ENCODE data around the gene CPZ.

Gene CPZ

DNA sequence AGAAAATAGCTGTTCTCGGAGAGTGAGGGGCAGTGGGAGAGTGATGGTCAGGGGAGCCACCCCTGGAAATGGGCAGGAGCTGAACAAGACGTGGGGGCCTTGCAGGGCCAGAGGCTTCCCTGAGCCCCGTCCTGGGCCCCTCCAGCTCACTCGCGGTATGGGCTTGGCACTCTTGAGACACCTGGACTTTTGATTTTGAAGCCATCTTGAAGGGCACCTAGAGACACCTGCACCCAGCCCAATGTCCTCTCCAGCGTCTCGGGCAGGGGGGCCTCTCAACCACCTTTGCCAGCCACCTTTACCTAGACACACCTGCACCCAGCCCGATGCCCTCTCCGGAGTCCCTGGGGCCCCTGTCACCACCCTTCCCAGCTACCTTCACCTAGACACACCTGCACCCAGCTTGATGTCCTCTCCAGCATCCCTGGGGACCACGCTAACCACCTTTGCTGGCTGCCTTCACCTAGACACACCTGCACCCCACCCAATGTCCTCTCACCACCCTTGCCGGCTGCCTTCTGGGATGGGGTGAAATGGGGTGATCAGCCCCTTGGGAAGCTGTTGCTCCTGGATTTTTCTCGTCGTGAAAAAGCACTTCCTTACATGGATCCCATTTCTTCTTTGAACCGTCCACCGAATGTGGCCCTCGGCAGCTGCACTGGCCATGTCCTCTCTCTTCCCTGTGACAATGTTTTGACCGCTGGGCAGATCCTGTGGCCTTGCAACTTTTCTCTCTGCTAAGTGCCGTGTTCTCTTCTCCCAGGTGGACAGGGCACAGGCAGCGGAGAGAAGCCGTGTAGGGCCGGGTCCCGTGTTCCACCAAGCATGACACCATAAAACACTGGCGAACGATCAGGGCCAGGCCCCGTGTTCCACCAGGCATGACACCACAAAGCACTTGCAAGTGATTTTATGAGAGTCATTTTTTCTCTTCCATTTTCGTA lies 47.5 kb downstream of the CPZ start:
- no peak for DNase-seq (ENCODE audit: low spot score)

DNA sequence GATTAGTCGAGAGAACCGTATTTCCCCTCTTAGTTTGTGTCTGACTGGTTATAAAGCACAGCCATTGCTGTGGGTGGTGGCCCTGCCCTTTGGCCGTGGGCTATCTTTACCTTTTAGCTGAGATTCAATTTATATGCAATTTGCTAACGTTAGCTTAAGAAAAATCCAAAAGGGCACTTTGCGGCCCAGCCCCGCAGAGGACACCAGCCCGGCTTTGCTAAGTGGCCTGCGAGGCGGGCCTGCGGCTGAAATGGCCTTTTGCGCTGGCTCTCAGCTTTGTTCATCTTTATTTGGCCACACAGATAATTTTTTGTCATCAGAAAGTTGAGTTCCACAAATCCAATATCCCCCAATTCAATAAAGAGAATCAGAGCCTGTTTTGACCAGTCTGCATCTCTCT lies 48.3 kb downstream of the CPZ start:
- no peak for DNase-seq (ENCODE audit: low spot score)

DNA sequence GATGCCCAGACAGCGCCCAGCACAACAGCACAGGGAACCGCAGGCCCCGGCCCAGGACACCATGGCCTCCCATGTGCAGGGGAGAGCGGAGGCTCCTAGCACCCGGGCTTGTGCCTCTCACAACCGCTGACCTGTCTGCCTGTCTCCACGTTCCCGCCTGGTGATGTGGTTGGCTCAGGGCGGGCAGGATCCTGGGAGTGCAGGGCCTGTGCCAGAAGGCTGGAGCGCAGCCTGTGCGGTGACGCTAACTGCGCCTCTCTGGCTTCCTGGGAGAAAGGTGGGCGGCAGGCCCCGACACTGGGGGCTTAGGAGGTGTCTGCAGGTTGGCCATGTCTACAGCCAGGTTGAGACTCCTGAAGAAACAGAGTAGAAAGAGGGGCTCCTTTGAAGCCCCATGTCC lies 48.7 kb downstream of the CPZ start:
- no peak for DNase-seq (ENCODE audit: low spot score)

DNA sequence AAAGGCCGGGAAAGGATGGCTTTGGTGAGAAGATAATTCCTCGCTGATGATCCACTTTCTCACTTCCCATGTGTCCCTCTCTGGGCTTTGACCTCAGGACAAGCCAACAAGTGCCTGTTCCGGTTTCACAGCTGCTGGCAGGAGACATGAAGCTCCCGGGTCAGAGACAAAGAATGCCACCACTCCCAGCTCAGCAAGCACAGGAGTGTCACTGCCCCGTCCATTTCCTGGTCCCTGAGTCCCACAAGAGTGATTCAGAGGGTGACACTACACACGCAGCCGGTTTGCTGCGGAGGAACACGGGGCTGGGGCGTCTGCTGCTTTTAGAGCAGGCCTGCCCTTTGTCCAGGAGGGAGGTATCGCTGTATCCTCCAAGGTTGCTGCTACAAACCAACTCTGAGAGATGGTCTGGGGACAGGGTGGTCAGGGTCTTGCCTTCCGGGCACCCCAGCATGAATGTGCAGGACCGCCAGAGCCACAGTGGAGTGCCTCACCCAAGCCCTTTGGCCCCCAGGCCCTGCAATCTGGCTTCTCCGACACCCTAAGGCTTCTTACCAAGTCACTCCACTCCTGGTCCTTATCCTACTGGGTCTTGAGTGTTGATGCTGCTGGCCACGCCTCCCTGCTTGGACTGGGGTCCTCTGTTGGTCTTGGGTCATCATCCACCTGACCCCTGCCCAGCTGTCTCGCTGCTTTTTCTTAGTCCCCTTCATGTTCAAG lies 49.5 kb downstream of the CPZ start:
- no peak for DNase-seq (ENCODE audit: low spot score)

DNA sequence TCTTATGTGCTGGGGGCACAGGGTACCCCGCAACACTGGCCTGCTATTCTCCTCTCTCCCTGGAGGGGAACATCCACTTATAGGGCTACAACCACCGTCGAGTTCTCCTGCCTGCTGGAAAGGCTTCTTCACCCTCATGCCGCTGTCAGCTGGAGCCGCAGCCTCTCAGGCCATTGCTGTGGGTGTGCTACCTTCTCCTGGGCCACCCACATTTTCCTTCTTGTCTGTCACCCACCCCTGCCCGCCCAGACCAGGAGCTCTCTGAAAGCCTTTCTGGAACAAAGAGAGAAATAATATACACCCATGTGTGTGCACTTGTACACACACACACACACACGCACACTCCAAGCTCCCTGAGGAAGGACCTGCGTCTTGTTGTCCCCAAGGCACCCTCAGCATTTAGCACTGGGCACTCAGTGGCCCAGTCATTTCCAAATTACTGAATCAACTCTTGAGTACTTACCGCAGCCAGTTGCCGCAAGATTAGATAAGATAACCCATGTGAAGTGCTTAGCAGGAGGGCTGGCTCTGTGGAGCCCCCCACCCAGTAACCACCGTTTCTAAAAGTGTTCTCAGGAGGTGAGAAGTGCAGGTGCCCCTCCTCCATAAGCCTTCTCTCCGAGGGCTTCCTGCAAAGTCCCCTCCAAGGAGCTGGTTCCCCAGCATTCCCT lies 50.2 kb downstream of the CPZ start:
- DNase-seq (ENCODE audit: low spot score): no peak

DNA sequence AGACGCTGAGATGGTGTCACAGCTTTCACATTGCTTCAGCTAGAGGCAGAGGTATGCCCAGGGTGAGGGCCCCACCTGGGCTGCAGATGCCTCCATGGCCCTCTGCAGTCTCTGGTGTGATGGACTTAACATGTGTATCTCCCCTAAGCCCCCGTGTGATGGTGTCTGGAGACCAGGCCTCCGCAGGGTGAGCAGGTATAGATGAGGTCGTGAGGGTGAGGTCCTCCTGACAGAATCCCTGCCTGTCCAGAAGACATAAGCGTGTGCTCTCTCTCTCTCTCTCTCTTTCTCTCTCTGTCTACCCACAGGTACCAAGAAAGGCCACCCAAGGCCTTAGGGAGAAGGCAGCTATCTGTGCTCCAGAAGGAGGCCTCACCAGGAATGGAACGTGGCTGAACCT lies 50.9 kb downstream of the CPZ start:
- DNase-seq (ENCODE audit: low spot score): no peak

DNA sequence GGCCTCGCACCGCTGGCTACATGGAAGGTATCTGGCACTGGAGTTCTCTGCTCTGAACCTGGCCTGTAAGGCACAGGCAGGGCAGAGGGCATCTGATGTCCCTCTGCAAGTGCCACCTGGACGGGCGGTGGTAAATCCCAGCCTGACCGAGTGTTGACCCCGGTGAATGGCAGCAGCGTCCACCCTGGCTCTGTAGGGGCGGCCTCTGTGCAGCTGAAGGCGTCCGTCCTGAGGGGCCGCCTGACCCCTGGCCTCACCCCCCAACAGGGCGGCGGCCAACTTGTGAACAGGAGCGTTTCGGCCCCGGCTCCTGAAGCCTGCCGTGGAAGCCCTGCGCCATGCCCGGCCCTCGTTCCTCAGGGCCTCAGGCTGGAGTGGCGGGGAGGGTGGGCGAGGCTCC lies 51.4 kb downstream of the CPZ start:
- DNase-seq (ENCODE audit: low spot score): no peak

DNA sequence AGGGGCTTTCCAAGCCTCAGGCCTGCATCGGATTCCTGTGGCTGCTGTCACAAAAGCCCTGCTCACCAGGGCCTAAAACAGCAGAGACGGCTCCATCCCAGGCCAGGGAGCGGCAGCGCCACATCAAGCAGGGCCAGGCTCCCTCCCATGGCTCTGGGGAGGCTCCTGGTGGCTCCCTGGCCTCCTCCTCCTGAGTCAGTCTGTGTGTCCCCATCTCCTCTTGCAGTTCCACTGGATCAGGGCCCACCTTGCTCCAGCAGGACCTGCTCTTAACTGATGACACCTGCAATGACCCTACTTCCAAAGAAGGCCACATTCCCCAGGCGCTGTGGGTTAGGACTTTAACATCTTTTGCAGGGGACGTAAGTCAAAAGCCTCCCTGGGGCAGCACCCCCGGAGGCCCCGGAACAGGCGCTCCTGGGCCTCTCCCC lies 51.9 kb downstream of the CPZ start:
- DNase-seq (ENCODE audit: low spot score): no peak

DNA sequence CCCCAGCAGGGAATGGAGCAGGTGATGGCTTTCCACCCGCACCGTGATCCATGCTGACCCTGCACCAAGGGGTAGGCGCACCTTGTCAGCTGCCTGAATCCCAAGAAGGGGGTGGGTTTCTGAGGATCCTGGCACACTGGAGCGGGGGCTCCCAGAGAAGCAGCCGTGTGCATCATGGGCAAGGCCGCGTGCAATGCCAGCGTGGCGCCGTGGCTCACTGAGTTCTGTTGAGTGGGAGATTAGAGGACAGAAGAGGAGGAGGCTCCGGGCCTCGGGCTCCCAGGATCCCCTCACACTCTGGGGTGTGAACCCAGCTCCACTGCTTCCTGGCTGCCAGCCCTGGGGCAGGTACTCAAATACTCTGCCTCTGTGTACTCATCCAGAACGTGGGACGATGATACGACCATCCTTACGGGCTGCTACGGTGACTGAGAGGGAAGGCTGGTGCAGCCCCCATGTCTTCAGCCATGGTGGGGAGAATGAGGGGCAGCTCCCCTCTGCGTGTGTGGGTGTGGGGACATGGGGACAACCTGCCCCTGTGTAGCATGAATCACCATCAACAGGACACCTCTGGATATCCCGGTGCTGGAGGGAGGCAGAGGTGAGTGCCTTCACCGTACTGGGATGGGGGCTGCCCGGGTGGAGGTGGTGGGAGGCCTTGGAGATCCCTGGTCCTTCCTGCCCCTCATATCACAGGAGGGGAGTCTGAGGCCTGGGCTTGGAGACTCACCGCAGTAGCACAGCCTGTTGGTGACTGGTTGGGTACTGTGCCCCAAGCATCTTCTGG lies 52.6 kb downstream of the CPZ start:
- DNase-seq (ENCODE audit: low spot score): no peak

DNA sequence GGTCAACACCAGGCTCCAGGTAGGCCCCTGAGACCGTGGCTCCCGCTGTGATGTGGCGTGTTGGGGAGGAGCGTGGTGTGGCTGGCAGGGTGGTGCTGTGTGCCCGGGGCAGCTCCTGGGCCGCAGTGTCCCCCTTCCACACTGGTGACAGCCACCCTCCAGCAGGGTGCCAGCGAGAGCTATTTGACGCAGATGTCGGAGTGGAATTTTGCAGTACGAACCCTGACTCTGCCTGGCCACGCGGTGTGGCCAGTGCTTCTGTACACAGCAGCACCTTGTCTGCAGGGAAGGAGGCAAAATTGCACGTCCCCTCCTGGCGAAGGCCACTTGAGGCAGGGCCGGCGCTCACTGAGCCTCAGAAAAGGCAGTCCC lies 53.2 kb downstream of the CPZ start:
- no peak for DNase-seq (ENCODE audit: low spot score)

DNA sequence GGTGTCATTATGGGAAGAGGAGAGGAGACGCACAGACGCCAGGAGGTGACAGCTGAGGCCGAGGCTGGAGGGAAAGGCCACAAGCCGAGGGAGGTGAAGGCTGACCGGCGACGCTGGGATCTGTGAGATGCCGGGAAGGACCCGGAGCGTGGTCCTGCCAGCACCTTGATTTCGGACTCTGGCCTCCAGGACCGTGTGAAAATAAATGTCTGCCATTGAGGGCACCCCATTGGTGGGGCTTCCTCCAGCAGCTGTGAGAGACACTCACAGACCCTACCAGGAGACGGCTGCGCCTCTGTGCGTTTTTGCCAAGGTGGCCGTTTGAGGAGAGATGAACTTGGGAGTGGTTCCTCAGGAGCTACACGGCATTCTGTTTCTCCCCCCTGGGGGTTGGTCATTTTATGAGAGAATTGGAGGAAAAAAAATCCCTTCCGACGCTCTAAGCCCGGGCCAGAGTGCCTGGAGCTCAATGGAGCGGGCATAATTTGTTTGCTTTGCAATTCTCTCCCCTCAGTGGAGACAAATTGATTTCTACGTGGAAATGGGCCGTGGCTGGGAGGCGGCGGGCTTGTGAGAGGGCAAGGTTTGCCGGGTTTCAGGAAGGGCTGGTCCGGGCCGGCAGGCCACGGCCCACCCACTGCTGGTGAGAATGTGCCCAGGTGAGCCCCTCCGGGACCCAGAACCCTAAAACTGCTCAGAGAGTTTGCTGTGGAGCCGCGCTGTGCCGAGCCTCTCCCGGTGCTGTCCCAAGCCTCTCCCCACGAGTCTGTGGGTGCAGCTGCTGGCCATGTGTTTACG lies 53.9 kb downstream of the CPZ start:
- no peak for DNase-seq (ENCODE audit: low spot score)

DNA sequence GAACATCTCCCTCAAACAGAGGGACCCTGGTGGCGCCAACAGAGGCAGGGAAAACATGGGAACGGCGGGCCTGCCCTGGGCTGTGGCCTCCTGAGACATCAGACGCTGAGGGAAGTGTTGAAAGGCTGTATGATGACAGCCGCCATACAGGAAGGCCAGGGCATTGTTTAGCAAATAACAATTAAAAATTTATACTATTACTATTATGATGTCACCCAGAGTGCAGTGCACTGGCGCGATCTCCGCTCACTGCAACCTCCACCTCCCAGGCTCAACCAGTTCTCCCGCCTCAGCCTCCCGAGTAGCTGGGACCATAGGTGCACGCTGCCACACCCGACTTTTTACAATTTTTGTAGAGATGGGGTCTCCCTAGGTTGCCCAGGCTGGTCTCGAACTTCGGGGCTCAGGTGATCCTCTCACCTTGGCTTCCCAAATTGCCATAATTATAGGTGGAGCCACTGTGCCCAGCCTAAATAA lies 54.6 kb downstream of the CPZ start:
- no peak for DNase-seq (ENCODE audit: low spot score)

DNA sequence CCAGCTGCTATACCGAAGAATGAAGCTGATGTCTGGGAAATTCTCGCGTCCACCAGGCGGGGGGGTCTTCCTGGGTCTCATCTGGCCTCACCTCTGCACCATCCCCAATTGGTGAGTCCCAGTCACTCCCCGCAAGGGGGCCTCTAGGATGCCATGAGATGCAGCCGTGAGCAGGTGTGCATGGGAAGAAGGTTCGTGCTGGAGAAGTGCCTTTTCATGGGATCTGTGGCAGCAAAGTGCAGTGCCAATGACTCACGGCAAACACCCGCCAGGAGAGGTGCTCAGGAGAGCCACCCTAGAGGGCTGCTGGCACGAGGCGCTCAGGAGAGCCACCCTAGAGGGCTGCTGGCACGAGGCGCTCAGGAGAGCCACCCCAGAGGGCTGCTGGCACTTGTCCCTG lies 55.1 kb downstream of the CPZ start:
- no peak for DNase-seq (ENCODE audit: low spot score)

DNA sequence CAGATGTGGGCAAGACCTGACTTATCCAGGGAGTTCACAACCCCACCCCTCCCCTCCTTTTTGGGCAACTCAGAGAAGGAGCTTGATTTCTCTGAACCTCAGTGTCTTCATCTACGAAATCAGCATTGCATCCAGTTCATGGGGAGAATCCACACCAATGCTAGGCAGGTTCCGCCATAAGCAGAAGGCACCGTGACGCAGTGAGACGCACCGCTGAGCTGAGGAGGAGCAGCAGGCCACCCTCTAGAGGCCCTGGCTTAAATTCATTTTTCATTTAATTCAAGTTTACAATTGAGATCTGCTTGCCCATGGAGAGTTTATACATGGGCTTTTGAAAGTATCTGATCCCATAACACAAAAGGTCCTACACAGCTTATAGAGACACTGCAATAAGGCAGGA lies 55.7 kb downstream of the CPZ start:
- no peak for DNase-seq (ENCODE audit: low spot score)

DNA sequence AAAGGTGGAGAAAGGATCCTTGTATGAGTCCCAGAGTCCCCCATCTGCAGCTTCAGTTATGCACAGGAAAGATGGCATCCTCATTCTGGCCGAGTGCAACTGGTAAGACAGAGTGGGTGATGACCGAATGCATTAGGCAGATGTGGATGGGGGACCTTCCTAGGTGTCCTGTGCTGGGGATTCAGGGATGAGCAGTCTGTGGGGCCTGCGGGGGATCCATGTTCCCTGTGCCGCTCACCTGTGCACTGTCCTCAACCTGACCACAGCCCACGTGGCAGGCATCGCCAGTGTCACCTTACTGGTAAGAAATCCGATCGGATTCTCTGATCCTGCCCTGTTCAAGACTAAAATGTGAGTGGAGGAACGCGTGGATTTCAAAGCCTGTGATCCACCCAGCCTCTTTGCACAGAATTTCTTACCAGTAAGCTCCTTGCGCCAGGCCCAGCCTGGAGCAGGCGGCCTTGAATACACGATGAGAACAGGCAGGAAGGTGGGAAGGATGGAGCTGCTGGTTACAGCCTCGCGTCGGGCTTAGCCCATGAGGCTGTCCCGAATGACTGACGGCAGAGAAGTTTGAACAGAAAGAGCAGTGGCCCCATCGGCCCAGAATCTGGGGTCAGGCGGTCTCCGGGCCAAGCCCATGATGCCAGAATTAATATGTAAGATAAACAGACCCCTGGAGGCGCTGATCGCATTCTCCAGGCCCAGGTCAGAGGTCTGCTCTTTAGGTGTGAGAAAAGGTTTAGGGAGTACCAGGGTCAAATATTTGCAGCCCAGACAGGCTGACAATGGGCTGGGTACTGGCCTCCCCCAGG lies 56.5 kb downstream of the CPZ start:
- DNase-seq (ENCODE audit: low spot score): no peak

DNA sequence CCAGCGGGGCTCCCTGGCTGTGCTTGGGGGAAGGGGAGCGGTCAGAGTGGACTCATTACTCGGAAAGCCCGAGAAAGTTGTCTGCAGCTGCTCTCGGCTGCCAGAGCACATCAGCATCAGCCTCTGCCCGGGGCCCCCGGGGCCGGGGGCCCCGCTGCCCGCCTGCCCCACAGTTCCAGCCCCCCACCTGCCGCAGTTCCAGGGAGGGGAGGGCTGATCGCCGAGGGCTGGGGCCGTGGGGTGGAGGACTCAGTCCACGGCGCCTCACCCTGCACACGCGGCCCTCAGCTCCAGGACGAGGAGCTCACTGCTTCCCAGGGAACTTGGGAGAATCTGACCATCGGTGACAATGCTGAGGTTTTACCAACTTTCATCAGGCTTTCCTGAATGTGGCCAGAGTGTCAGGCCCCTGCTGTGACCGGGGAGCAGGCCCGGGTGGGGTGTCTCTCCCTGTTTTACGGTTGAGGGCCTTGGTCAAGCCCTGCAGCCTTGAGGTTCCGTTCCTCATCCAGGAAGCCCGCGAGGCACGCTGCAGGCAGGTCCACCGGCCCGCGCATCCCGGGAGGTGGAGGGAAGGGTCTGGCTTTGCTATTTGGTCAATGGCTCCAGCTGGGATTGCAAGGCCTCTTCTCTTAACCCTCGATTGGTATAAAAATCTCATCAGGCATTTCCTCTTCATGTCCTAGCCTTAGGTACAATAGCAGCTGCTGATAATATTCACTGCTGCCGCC lies 57.2 kb downstream of the CPZ start:
- DNase-seq (ENCODE audit: low spot score): no peak

DNA sequence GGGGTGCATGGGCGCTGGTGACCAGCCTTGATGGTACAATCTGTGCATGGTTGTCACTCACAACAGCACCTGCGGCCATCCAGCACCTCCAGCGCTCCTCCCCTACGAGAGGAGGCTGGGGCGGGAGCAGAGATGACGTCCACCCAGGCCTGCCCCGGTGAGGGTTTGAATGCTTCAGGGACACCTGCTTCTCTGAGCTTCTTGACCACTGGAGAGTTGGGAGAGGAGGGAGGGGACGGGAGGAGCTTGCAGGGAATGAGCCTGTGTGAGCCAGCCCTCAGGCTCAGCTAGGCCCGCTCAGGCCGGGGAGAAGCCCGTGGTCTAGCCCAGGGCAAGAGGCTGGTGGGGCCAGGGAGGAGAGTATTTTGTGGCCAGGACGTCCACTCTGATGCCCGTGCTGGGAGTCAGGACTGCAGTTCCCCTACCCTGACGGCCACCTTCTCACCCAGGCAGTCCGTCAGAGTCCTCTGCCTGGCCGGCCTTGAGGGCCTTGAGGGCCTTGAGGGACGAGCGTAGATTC lies 59.2 kb downstream of the CPZ start:
- no peak for DNase-seq (ENCODE audit: low spot score)

DNA sequence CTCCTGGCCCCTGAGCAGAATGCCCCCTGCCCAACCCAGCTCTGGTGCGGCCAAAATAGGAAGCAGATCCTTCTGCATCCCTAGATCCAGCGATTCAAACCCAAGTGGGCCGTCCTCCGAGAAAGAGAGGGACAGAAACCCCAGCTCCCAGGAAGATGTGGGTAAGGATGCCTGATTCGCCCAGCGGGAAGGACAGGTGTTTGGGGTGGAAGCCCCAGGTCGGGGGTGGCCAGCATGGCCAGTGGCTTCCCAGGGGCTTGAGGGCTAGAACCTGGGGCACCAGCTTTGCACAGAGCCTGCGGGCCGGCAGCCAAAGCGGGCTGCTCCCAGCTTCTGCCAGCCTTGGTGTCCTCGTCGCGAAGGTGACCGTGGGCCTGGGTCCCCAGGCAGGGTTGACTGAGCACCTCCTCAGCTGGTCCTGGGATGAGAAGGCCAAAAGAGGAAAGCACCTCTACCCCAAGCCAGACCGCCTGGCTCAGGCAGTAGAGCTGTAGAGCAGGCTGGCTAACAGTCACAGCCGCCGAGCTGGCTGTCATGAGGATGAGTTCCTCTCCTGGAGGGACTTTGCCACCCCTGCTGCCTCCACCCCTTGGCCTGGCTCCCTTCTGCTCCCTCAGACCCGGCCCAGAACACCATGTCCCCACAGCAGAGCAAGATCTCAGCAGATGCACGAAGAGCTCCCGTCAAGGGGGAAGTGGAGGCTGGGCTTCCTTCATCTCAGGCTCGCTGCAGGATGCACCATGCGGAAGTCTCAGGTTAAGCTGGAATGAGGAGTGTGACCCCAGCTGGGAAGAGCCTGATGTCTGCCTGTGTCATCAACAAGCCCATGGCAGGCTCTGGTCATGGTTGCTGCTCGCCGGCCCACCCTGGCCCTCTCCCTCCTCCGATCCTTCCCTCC lies 59.9 kb downstream of the CPZ start:
- DNase-seq (ENCODE audit: low spot score): no peak

All from HuH-7.5 (cell line).